Smooth muscle cell (in vitro differentiated cells): ENCODE measurements around the gene PLRG1. TPM values are rescaled to one million over a fixed set of nuclear protein-coding genes. Genes with fewer than 3 reads are reported as not detected.

Source experiments
- DNase-seq: peaks from one replicate; lab custom pipeline; 2025; ENCODE audit not compliant: unreplicated experiment; lab: John Stamatoyannopoulos, UW
- H2AFZ ChIP-seq: fragments of 200-600 bp; sonication (generic); 2 replicates; pipeline ENCODE4 v1.6.0; 2016; ENCODE audit warnings: antibody characterized with exemption, low read depth, mild to moderate bottlenecking
- H3F3A ChIP-seq: fragments of 200-600 bp; sonication (generic); 2 replicates; pipeline ENCODE4 v1.6.0; 2017; ENCODE audit warnings: antibody characterized with exemption, low read depth
- H3K27ac ChIP-seq: fragments of 200-600 bp; sonication (generic); 2 replicates; pipeline ENCODE4 v1.5.1; 2016; ENCODE audit warnings: low read depth, mild to moderate bottlenecking
- H3K27me3 ChIP-seq: fragments of 200-600 bp; sonication (generic); 2 replicates; pipeline ENCODE4 v1.6.1; 2016; ENCODE audit warnings: low read depth, mild to moderate bottlenecking
- H3K36me3 ChIP-seq: fragments of 200-600 bp; sonication (generic); 2 replicates; pipeline ENCODE4 v1.5.1; 2016; ENCODE audit warnings: low read depth
- H3K4me1 ChIP-seq: fragments of 200-600 bp; sonication (generic); 2 replicates; pipeline ENCODE4 v1.5.1; 2016; ENCODE audit warnings: low read depth
- H3K4me2 ChIP-seq: fragments of 200-600 bp; sonication (generic); 2 replicates; pipeline ENCODE4 v1.6.0; 2016; ENCODE audit warnings: mild to moderate bottlenecking
- H3K4me3 ChIP-seq: fragments of 200-600 bp; sonication (generic); 2 replicates; pipeline ENCODE4 v1.5.1; 2016; ENCODE audit warnings: mild to moderate bottlenecking
- H3K79me2 ChIP-seq: fragments of 200-600 bp; sonication (generic); 2 replicates; pipeline ENCODE4 v1.6.0; 2016; ENCODE audit warnings: low read depth, mild to moderate bottlenecking
- H3K9ac ChIP-seq: fragments of 200-600 bp; sonication (generic); 2 replicates; pipeline ENCODE4 v1.6.0; 2016; ENCODE audit warnings: low read depth
- H3K9me3 ChIP-seq: fragments of 200-600 bp; sonication (generic); replicated peaks from 2 replicates; pipeline ENCODE4 v1.5.1; 2016; ENCODE audit warnings: low read depth
- H4K20me1 ChIP-seq: fragments of 200-600 bp; sonication (generic); 2 replicates; pipeline ENCODE4 v1.6.0; 2016; ENCODE audit warnings: low read depth
- WGBS: methylation state at CpG from one replicate; pipeline ENCODE4 v1.1.7; 2016; ENCODE audit warnings: low lambda C conversion rate; 5-methylcytosine and 5-hydroxymethylcytosine counted together
- polyA plus RNA-seq: library from polyadenylated mRNA; unstranded; fragments of >200 nt; fragmentation: Nextera tagmentation; extraction: Ambion mirVana; gene quantifications from 2 replicates; pipeline ENCODE4 v1.2.1, GENCODE V29; 2016
- total RNA-seq: library from RNA; depleted of rRNA; stranded (reverse); fragments of >200 nt; gene quantifications from 2 replicates; pipeline ENCODE4 v1.2.3, GENCODE V29; 2014
- TF ChIP-seq, protein P1 (sequence below): fragments of 200-600 bp; sonication (generic); IDR thresholded peaks from 2 replicates; pipeline ENCODE4 v1.5.1; 2017; ENCODE audit warnings: borderline replicate concordance, mild to moderate bottlenecking, antibody characterized with exemption; ENCODE audit not compliant: insufficient read depth, poor library complexity, severe bottlenecking

Gene PLRG1
- total and polyA plus RNA-seq, 2 experiments from 2014 or later, result 66.2 to 88.1 TPM

DNA sequence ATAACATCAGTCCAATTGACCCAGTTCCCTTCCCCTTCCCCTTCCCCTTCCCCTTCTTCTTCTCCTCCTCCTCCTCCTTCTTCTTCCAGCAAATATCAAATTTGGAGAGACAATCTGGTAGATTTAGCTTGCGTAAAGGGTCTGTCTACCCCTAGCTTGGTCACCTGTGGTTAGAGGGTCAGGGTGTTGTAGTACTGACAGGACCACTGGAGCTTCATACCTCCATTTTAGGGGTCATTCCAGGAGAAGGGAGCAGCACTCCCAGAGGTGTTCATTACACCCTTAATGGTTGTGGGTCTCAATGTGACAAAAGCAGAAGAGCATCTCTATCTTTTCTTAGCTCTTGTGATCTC is 8.9 kb upstream of the PLRG1 start:
- Histone ChIP-seq H3K27me3 (no peaks in the 10 kb centered on the region), H3K4me1 (no peaks in the 10 kb centered on the region), H3K36me3 (no peaks in the 10 kb centered on the region), H3K27ac (no peak overlapping the region), H3K79me2 (no peaks in the 10 kb centered on the region), H3K9me3 (no peaks in the 10 kb centered on the region), H3F3A (no peaks in the 10 kb centered on the region), H3K4me3 (no peak overlapping the region), H2AFZ (no peak overlapping the region), H4K20me1 (no peaks in the 10 kb centered on the region), H3K9ac (no peak overlapping the region), H3K4me2 (no peak overlapping the region)
- WGBS, result 65% methylated on average over 1 of the region's 1 CpG
- no peak for DNase-seq
- TF ChIP-seq, protein P1, sequence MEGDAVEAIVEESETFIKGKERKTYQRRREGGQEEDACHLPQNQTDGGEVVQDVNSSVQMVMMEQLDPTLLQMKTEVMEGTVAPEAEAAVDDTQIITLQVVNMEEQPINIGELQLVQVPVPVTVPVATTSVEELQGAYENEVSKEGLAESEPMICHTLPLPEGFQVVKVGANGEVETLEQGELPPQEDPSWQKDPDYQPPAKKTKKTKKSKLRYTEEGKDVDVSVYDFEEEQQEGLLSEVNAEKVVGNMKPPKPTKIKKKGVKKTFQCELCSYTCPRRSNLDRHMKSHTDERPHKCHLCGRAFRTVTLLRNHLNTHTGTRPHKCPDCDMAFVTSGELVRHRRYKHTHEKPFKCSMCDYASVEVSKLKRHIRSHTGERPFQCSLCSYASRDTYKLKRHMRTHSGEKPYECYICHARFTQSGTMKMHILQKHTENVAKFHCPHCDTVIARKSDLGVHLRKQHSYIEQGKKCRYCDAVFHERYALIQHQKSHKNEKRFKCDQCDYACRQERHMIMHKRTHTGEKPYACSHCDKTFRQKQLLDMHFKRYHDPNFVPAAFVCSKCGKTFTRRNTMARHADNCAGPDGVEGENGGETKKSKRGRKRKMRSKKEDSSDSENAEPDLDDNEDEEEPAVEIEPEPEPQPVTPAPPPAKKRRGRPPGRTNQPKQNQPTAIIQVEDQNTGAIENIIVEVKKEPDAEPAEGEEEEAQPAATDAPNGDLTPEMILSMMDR, result no peak

DNA sequence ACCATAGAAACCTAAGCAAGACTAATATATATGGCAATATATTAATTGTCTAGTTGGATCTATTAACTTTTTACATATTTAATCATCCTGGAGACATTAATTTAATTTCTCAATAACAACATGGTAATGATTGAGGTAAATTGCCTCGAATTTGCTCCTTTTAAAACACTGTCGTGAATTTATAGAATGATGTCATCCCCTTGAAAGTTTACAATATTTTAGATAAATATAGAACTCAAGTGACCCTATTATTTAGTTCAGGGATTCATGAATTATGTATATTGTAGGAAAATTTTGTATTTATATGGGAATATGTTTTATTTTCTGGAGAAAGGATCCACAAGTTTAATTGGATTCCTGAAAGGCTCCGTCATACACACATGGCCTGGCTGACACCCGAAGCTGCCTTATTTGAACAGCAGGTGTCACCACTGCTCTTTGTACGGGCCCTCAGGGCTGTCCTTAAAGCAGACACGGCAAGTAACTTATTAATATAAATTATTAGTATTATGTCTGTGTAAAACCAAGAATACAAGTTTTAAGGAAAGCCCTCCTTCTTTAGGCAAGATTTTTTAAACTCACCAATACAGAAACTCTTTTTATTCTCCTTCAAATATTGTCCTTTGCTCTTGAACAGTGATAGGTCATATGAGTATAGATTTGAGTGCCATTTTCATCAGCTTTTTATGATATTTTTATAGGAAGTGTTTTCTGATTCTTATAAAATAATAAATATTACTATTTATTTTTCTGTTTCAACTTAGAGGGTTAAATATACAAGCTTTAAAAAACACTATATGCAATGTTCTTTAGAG is 1.9 kb upstream of the PLRG1 start:
- WGBS, result 34% methylated on average over 6 of the region's 6 CpGs
- DNase-seq, result peak; percentile 3

DNA sequence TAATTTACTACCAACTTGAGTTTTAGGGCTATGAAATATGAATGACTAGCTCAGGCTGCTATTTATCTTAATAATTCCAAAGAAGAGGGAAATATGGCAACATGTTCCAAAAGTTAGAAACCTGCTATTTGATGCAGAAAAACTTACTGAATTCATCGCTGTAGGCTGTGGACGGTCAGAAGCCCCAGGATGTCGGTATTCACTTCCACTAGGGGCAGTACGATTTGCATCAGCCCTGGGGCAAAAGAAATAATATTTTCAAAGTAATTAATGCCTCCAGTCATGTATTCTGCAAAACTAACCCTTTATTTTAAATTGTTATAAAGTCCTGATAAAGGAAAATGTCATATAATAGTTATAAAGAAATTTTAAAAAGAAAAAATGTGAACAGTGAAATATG is 4.5 kb downstream of the PLRG1 start:
- no peak overlapping the region for H3K4me2 ChIP-seq
- no peaks in the 10 kb centered on the region for H3F3A ChIP-seq
- 88% methylated on average over 4 of the region's 4 CpGs for WGBS
- peaks cover 14% of the 10 kb centered on the region for H4K20me1 ChIP-seq
- H3K4me3 ChIP-seq, result no peak overlapping the region
- DNase-seq, result no peak
- H3K79me2 ChIP-seq, result peaks cover 28% of the 10 kb centered on the region
- no peak overlapping the region for H3K9ac ChIP-seq
- H3K9me3 ChIP-seq, result no peaks in the 10 kb centered on the region
- H3K27ac ChIP-seq, result no peak overlapping the region
- H3K36me3 ChIP-seq, result peaks cover 66% of the 10 kb centered on the region
- H3K27me3 ChIP-seq, result no peaks in the 10 kb centered on the region
- H2AFZ ChIP-seq, result no peak overlapping the region
- TF ChIP-seq, protein P1, result no peak
- peaks cover 9% of the 10 kb centered on the region for H3K4me1 ChIP-seq

More for the DNA sequence above, 1.9 kb upstream of the PLRG1 start:
- peaks cover 7% of the 10 kb centered on the region for H3K36me3 ChIP-seq
- peaks cover 9% of the 10 kb centered on the region for H3K4me1 ChIP-seq
- H3K79me2 ChIP-seq, result peaks cover 28% of the 10 kb centered on the region
- no peak overlapping the region for H3K4me2 ChIP-seq
- no peak overlapping the region for H3K27ac ChIP-seq
- no peaks in the 10 kb centered on the region for H3K27me3 ChIP-seq
- TF ChIP-seq, protein P1, result peak; percentile 83
- no peak overlapping the region for H3K4me3 ChIP-seq
- no peak overlapping the region for H3K9ac ChIP-seq
- no peaks in the 10 kb centered on the region for H3F3A ChIP-seq
- H3K9me3 ChIP-seq, result no peaks in the 10 kb centered on the region
- H4K20me1 ChIP-seq, result peaks cover 11% of the 10 kb centered on the region
- peak overlapping the region; percentile 61 for H2AFZ ChIP-seq
